GM20431 (cell line): ENCODE results near the gene ZFP42.
"Not testable (repeated sequence)": the region's sequence is repeated elsewhere in the genome, so short reads cannot be mapped to it uniquely, and the experiment has no call there.

ENCODE experiments used
- in situ Hi-C: fragments of 300-500 bp; cut with MseI, MboI; formaldehyde crosslinking; loops from one replicate; pipeline ENCODE4 v1.15.0; 2020; ENCODE audit warnings: low sequenced_read_pairs; ENCODE audit not compliant: unreplicated experiment

ZFP42 gene

DNA sequence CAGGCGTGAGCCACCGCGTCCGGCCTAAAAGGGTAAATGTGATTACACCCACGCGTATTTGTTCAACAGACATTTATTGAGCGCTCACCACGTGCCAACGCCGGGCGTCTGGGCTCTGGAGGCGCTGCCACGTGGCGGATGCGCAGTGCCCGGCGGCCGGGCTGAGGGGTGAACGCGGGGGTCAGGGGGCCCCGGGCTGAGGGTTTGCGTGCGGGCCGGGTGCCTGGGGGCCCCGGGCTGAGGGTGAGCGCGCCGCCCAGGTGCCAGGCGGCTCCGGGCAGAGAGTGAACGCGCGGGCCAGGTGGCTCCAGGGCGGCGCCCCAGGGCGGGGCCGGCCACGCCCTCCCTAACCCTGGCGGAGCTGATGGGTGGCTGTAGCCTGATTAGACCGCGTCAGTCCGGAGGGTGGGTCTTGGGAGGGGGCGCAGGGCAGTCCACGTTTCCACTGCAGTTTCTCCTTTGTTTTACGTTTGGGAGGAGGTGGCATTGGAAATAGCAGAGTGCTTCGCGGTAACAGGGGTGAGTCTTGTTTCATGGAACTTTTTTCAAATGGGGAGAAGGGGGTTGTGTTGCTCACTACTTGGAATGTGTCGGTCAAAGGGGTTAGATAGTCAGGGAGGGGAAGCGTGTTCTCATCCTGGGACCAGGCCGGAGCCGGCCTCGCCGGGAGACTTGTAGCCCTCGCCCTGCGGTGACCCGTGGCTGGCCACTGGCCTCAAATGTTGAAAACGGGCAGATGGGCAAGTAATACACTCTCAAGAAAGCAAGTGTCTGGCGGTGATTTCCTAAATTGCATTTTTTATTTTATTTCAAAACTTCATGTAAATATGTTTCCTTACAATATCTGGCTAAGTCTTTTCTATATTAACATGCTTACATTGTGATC lies at the start of gene ZFP42:
TSS of gene ZFP42 (plus strand) at position 450 of the 886 bp plus-strand sequence. CDS start 7,037 bp downstream, outside the sequence.
- in situ Hi-C loops, result no loop called here

DNA sequence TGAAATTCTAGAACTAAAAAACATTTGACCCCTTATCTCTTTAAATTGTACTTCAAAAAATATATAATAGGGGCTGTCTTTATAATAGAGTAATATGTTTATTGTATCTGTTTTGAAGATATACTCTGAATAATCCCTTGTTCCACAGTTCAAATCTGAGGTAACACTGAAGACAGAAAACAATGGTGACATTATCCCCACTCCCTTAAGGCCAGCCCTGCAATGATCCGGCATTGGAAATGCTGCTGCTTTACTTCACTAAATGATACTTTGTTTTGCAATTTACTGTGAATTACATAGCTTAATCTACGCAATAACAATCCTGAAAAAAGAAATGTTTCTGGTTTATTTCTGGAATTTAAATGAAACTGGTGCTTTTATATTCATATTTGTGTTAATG lies 34.4 kb upstream of the ZFP42 start:
- in situ Hi-C loops, result no loop called here

DNA sequence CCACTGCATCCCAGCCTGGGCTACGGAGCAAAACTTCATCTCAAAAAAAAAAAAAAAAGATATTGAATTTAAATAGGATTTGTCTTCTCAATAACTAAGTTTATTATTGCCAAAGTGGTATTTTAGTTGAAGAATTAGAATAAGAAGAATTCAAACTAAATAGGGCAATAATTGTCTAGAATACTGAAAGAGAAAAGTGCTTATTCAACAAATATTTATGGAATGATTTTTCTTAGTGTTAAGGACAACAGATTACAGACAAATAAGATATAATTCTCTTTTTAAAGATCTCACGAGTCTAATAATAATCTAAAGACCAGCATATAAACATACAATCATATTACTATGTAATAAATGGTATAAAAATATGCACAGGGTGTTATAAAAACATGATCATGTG lies 33.6 kb upstream of the ZFP42 start:
- in situ Hi-C loops, result no loop called here

DNA sequence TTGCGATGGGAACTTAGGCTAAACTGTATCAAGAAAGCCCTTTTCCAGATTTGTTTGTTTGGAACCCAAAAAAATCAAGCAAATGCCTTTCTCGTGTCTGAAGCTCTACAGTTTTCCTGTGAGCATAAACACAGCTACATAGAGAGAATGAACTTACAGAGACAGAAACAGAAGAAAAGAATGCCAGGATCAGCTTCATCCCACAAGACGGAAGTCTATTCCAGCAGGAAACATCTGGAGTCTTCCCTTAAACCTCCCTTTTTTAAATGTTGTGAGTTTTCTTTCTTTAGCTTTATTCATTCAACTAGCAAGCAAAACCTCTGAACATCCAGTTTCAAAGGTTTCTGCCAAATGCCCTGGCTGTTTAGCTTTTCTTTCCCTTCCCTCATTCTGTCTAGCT lies 32.6 kb upstream of the ZFP42 start:
- in situ Hi-C loops, result no loop called here

DNA sequence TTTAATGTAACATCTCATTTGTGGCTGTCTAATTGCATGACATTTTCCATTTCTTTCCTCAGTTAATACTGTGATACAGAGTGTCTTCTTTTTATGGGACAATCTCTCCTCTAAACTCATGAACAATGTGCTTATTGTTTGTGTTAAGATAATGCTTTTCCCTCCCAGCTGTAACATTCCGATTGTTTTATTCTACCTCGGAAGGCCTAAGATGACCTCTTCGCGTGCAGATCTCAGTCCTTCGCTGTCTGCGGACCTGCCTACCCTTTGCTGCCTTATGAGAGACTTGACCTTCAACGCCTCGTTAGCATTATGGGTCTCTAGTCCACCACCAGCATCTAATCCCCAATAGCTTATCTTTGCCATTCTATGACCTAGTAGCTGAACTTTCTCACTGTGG lies 29.8 kb upstream of the ZFP42 start:
- in situ Hi-C loops, result no loop called here

DNA sequence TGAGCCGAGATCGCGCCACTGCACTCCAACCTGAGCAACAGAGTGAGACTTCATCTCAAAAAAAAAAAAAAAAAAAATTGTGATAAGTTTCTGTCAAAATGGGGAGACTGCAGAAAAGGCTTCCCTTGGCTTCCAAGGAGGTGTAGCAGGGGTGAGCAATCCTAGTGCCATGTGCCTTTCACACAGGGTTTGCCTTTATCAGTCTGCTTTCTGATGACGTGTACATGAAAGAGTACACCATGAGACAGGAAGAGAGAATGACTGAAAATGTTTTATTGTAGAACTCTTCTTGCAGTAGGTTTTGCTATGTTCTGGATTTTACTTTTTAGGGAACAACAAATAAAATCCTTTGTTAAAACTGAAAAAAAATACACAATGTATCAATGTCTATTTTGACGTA lies 23.4 kb upstream of the ZFP42 start:
- in situ Hi-C loops, result no loop called here

DNA sequence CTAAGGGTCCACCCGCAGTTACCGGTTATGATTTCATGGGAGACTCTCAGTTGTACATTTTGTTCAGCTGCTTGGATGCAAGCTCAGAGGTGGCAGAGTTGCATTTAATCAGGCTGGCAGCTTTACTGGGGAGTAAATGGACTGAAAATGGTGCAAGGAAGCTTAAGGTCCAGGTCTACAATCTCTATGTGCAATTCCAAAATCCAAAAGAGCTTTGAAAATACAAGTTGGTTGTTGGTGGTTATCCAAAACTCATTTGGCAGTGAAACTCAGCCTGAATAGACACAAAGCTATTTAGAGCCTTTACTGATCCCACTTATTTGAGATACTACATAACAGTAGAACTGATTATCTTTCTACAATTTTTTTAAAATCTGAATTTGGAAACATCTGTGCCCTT lies 11.8 kb upstream of the ZFP42 start:
- in situ Hi-C loops, result no loop called here

DNA sequence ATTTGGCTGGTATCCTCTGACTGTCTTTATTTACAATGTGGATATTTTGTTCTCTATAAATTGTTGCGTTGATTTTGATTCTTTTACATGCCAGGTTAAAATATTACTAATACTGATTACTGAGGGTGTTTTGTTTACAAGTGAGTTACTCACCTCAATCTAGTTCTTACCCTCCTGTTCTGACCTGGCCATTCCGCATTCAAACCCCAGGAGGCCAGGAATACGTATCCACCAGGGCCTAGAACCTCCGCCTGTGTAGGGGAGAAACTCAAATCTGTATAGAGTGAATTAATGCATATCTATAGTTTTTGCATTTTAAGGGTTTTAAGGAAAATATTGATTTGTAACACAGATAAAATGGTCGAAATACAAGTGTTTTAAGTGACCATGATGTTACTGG lies 2.6 kb upstream of the ZFP42 start:
- in situ Hi-C loops, result no loop called here

DNA sequence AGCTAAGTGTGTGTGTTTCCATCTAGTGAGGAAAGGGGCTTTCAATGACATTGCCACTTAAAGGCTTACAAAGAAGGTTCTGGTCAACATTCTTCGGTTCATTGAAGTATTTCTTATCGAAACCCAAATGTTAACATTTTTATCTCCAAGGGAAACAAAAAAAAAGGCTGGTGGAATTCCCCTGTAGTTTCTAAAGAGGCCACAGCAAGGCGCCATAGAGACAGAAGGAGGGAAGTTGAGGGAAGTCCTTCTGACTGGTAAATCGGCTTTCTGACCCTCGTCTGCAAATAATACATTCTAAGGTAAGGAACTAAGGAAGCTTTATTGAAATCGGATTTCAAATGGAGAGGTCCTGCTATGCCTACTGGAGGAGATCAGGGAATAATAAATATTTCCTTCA lies 1.7 kb upstream of the ZFP42 start:
- in situ Hi-C loops, result no loop called here

DNA sequence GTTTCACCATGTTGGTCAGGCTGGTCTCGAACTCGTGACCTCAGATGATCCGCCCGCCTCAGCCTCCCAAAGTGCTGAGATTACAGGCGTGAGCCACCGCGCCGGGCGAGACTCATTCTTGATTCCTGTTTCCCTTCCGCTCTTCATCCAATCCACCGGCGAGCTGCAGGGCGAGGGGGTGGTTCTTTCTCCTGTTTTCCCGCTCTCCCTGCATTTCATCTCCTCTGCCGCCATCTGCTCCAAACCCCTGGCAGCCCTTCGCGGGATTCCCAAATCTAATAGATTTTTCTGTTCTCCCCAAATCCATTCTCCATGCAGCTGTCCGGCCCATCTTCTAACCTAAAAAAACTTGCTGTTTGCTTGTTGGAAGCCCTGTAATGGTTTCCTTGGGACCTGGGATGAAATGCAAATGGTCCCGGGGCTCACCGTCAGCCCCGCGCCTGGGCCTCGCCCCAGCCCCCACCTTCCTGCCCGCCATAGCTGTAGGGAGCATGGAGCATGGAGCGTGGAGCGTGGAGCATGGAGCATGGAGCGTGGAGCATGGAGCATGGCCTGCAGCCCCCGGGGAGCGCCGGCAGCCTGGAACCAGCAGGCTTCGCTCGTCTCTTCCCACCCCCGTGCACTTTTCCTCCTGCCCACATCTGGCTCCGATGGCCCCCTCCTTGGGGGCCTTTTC lies 1.1 kb downstream of the ZFP42 start:
- in situ Hi-C loops, result no loop called here

DNA sequence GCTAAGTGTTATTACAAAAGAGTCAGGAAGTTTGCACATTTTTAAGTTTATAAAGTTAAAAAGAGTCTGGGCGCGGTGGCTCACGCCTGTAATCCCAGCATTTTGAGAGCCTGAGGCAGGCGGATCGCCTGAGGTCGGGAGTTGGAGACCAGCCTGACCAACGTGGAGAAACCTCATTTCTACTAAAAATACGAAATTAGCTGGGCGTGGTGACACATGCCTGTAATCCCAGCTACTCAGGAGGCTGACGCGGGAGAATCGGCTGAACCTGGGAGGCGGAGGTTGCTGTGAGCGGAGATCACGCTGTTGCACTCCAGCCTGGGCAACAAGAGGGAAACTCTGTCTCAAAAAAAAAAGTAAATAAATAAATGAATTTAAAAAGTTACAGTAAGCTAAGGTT lies 2.4 kb downstream of the ZFP42 start:
- in situ Hi-C loops, result not testable (repeated sequence)

DNA sequence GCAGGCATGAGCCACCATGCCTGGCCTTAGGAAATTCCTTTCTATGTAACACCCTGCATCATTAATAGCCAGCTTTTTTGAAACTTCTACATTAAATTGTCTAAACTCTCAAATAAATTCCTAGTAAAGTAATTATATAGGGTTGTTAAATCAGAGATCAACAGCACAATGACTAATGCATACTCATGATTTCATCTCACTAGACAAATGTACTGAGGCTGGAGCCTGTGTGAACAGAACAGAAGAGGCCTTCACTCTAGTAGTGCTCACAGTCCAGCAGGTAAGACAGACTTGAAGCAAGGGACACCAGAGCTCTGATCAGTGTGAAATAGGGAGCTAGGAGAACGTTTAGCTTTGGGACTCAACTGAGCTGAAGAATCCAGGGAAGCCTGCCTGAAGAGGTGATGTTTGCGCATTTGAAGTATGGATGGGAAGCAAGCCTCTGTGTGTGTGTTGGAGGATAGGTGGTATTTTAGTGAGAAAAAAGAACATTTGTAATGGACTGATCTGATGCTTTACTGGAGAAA lies 3.9 kb downstream of the ZFP42 start:
- in situ Hi-C loops, result no loop called here

DNA sequence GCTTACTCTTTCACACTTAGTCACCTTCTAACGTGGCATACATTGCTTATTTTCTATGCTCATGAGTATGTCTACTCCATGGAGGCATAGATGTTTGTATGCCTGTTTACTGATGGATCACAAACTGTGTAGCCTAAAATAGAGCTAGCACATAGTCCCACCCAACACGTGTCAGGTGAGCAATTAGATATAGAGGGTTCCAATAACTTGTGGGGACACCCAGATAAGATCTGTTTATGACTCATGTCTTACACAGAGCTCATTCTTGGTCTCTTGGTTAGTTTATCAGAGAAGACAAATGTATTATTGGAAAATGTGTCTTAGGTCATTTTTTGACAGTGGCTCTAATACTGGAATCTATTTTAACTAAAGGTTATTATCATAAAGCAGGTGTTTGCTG lies 6.8 kb downstream of the ZFP42 start:
- in situ Hi-C loops, result no loop called here

DNA sequence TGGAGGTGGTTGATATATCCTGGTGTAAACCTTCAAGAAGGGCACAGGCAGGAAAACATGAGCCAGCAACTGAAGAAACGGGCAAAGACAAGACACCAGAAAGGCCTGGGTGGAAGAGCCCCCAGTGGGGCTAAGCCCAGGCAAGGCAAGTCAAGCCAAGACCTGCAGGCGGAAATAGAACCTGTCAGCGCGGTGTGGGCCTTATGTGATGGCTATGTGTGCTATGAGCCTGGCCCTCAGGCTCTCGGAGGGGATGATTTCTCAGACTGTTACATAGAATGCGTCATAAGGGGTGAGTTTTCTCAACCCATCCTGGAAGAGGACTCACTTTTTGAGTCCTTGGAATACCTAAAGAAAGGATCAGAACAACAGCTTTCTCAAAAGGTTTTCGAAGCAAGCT lies 7.2 kb downstream of the ZFP42 start:
- in situ Hi-C loops, result no loop called here

DNA sequence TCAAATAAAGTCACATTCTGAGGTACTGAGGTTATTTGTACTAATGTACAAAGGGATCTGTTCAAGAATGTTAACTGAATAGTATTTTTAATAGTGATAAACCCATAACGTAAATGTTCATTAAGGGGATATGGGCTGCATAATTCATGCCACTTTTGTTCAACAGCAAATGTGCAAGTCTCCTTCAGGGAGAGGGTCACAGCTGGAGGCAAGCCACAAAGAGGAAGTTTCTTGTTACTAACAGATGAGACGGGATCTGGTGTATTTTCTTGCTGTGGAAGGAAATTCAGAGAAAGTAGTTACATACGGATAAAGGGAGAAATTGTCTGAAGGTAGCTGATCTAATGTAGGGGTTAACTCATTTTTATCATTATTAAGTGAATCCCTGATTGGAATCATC lies 10.0 kb downstream of the ZFP42 start:
- in situ Hi-C loops, result no loop called here

DNA sequence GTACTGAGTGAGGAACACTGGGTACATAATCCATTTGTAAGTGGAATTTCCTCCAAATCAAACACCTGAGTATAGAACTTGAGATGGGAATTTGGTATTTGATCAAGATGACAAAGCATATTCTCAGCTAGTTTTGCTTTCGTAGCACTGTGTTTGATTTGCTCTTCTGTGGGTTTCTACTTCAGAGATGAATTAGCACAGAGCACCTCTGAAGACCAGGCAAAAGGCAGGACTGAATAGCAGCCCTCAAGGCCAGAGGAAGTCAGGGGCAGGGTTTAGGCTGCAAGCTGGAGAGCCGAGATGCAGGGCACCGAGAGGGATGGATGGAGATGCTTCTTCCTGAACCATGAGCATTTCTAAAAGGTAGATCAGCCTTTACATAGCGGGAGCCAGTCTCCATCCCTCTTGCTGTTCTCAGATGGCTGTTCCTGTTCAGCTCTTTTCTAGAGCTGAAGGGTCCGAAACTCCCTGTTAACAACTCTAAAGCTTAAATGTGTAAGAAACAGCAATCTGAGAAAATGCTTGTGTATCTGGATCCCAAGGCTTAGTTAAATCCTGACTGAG lies 10.8 kb downstream of the ZFP42 start:
- in situ Hi-C loops, result no loop called here

DNA sequence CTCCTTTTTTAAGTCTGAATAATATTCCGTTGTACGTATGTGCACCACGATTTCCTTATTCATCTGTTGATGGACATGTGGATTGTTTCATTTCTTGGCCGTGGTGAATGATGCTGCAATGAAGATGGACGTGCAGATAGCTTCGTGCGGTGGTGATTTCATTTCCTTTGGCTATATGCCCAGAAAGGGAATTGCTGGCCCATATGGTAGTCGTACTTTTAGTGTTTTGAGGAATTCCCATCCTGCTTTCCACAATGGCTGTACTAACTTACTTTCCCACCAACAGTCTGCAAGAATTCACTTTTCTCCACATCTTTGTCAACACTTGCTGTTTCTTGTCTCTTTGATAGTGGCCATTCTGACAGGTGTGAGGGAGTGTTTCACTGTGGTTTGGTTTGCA lies 12.8 kb downstream of the ZFP42 start:
- in situ Hi-C loops, result no loop called here

DNA sequence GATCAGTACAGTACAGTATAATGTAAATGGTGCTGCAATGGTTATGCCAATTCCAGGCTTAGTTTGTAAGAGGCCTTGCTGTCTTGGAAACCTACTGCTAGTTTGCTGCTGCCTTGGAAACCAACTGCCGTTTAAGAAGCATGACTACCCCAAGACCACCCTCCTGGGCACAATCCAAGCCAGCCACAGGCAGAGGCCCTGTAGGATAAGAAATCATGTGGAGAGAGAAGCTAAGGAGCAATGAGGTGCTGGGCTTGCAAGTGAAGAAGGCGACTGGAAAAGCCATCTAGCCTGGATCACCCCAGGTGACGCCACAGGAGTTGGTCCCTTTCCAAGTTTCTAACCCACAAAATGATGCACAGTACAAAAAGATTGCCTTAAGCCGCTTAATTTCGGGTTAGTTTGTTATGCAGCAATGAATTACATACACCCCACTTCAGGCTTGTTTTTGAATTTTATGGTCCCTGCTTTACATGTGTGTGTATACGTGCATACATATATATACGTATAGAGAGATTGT lies 16.9 kb downstream of the ZFP42 start:
- in situ Hi-C loops, result no loop called here

DNA sequence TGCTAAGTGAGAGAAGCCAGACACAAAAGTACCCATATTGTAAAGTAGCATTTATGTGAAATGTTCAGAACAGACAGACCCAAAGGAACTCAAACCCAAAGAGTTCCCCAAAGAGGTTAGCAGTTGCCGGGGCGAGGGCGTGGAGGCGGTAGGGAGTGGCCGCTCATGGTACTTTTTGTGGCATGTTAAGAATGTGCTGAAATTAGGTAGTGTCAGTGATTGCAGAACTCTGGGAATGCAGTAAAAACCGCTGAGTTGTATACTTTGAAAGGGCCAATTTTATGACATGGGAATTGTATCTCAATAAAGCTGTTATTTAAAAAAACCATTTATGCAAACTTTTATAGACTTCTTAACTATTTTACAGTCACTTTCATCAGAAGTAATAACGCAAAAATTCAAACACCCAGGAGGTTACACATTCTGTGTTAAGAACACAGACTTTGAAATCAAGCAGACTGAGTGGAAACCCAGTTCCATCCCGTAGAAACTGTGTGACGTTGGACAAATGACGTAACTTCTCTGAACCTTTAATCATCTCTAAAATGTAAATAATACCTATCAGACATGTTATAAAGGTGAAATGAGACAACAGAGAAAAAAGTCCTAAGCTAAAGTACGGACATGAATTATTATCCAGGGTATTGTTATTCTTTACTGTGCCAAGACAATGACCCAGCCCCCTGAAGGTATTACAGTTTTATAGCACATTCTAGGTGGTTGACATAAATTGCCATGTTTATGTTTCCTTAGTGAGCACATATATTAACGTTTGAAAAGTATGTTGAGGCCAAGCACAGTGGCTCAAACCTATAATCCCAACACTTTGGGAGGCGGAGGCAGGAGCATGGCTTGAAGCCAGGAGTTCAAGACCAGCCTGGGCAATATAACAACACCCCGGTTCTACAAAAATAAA lies 19.7 kb downstream of the ZFP42 start:
- in situ Hi-C loops, result no loop called here

DNA sequence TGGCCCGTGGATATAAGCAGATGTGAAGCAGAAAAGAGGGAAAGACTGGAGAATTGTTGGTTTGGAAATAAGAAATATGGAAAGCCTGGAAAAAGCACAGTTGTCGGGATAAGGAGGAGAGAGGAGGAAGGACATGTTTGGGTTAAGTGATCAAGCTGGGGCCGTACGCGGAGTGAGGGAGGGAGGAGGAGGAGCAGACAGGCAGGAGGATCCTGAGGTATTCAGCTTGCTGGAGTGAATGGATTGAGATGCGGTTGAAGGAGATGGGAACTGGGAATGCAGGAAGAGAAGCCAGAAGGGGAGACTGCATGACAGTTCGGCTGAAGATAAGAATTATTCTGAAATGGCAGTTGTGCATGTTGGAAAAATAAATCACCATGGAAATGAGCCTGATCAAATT lies 21.2 kb downstream of the ZFP42 start:
- in situ Hi-C loops, result no loop called here
